GM19099 (cell line): ENCODE measurements around the gene MACROH2A1.

Experiments used
- POLR2A ChIP-seq: IDR thresholded peaks from 3 replicates; pipeline ENCODE4 v1.6.1; 2011; ENCODE audit warnings: low read depth; ENCODE audit not compliant: insufficient read length; ENCODE audit errors: extremely low read depth

Gene MACROH2A1

DNA sequence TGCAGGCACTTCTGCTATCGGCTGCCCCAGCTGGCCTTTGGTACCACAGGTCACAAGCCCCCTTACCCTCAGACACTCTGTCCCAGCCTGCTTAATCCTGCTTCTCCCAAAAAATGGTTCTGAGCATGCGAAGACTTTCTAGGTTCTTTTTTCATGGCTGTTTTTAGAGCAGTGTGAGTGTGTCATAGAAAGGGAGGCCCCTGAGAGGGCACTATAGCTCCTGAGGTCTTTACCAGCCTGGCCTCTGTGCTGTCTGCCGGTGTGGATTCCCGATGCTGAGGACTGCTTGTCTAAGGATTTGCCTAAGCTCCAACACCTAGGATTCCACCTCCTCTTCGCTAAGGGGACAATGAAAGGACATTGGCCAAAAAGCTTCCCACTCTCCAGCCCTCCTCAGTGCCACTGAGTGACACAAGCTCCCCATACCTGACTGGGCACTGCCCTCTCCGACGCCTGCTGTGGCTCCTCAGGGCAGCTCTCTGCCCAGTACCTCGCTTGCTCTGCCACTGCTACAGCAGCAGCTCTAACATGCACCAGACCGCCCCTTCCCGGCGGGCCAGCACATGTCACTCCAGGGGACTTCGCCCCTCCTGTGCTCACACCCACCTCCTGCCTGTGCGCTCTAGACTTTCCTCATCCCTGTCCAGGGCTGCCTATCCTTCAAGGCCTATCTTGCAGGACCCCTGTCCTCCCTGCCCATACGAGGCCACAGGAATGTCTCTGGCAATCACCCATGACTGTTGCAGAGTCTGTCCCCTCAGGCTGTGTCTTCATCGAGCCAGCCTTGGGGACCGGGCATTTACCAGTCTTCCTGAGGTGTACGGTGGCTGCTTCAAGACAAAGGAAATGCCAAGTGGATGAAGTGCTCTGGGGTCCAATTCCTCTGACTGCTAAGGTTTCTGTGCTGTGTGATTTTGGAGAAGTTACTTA is 21.0 kb downstream of the MACROH2A1 start:
- TF ChIP-seq POLR2A = no peak

DNA sequence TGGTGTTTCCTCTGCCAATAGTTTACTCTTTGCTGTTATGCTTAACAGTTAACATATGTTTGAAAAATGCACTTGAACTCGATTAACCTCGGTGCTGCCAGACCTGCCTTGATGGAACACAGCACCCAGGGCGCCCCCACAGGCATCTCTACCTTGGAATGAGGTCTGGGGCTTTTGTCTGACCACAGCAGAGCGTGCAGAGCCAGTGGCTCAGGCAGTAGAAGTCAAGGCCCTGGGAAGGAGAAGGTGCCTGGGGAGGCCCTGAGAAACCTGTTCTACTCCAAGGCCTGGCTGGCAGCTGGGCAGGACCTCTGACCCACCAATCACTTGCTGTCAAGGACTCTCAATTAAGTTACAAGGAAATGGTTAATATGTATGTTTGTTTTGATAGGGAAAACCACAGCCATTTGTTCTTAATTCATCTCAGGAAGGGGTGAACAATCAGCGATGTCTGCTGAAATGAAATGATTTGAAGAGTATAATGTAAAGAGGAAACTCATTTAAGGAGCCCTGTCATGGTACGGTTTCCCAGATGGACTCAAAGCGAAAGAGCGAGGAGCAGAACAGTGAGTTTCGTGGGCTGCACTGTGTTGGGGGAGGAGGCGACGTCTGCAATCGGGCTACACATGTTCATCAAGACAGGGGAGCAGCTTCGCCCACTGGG is 21.9 kb downstream of the MACROH2A1 start:
- no peak for TF ChIP-seq POLR2A

DNA sequence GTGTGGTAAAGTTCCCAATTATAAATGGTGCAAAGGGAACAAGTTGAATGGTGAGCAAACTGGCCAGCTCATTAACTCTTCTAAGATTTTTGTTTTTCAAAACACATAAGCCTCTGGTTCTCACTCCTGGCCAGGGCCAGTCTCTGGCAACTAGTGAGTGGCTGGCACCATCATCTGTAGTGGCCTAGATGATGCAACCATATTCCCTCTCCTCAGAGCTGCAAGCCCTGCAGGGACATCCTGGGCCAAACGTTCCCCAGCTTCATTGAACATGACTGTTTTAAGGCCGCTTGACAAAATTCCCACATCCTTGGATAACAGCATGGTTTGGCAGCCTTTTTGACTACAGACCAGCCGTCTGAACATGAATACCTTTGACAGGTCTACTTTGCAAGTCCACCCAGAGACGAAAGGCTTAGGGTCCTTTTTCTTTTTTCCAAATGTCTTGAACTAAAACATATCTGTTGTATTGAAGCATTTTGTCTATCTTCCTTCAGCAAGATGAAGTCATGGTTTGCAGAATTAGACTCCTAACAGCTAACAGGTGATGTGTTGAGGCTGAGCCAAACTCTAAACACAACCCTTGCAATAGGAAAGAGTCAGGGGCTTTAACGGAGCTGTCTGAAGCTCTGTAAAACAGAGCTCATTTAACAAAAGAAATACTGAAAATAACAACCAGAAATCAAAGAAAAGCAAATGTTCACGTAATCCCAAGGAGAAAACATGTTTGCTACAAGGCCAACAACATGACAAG is 23.8 kb downstream of the MACROH2A1 start:
- TF ChIP-seq POLR2A = no peak

DNA sequence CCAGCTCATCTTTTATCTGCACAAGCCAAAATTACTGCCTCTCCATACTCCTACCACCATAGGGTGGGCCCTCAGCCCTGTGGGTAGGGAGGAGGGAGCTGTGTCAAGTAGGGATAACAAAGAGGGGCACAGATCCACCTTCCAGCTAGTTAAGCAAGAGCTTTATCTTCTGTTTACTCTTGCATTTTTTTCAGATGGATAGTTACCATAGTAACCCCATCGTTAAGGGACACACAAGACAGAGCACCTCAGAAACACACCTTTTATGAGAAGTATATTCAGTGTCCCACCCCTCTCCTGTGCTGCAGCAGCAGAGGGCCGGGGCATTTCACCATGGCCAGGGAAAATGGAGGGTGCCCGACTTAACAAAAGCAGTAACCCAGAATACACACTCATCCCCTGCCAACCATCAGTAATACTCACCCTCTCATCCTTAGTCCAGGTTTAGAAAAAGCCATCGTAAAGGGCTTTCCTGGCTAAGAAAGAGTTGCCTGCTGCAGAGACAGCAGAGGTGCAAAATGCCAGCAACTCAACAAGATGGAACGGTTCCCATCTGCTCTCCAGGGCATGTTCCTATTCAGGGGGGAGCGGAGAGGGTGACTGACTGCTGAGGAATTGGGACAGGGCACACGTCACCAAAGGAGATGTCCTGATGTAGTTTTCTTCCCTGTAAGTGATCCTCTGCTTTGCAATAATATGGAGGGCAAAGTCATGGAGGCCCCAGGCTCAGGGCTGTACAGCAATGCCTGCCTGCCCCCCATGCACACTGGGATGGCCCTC is 25.1 kb downstream of the MACROH2A1 start:
- TF ChIP-seq POLR2A = no peak

DNA sequence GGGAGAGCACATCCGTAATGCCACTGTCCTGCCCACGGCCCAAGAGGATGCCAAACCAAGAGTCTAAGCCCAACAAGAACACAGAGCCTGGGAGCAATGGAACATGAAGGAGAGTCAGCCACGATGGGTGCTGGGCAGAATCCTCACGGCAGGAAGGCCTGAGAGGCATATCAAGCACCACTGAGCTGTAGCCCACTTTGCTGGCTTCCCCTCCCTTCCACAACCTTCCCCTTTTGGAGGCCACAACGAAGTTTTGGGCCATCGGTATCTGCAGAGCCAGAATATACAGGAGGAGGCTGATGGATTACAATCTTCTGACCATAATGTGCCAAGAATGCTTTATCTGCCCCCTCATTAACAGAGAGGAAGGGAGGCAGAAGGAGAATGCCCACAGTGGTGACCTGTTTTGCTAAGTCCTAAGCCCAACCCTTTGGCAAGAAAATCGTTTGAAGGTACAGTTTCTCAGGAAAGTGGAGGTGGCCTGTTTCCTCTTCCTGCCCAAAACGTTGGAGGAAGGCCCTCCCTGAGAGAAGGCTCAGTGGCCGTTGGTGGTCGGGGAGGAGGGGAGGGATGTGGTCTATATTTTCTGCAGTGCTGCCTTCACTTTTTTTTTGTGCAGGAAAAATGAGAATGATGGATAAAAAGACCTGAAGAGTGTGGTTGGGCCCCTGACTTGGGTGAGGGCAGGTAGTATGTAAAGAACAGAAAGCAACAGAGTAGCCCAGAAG is 26.2 kb downstream of the MACROH2A1 start:
- no peak for TF ChIP-seq POLR2A

DNA sequence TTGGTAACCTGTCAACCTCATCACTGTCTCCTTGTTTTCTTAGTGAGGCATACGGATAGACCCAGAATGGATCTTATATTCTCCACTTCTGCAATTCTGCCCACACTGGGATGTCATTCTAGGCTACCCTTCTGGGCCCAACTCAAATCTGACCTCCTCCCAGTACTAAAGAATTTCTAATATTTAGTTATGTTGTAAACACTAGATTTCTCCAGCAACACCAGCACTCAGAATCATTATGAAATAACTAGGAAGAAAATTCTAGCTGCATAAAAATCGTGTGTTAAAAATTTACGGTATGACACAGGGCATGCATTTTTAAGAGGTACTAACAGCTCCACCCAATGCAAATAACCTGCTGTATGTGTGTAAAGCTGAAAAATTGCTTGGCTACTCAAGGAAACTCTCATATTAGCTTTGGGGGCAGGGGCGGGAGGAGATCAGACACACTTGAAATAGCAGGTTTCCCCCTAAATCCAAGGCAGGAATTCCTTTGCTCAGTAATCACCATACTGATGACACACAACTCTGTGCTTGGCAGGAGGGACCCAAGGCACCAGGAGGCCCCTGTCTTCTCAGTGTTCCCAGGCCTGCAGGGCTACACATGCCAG is 27.3 kb downstream of the MACROH2A1 start:
- TF ChIP-seq POLR2A = no peak

DNA sequence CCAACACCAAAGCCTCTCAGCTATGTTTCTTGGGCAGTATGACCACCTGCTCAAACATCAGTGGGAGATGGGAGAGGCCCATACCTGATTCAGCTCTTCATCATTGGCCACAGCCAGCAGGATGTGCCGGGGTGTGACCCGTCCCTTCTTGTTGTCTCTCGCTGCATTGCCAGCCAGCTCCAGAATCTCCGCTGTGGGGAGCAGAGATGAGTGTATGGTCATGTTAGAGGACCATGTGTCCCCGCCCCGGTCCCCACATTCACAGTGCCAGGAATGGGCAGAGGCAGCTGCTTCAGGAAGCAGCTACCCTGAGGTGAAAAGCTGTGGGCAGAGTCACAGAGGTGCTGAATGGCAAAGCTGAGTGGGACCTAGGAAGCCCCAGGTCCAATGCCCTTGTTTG is 29.1 kb downstream of the MACROH2A1 start:
- no peak for TF ChIP-seq POLR2A

DNA sequence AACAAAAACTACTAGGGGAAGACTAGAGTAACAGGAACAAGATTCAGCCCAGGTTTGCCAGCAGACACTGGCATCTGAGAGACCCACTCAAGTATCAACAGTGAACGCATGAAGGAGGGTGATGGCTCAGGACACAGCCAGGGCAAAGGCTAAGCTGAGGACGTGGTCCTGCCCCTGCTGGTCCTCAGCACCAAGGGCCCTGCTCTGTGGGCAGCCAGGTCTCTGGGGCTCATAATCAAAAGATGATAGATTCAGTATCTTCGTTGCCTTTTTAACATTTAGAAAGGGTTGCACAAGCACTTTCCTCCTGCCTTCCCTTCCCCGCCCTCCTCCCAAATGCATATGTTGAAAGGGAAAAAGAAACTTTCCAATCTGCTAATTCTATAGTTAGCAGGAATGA is 31.5 kb downstream of the MACROH2A1 start:
- TF ChIP-seq POLR2A = no peak

DNA sequence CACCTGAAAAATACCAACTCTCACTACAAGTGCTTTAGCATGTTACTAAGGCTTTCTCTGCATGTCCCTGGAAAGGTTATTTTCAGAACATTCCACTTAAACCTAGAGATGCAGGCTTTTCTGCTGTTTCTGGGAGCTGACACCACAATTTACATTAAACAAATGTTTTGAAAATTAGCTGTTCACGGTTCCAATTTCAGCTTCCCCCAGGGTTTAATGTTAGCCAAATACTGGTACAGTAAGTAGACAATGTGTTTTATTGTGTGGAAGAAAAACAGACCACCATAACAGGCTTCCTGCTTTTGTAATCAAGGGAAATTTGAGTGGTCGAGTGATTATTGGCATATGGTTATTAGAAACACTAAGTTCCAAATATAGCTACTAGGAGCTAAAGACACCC is 32.0 kb downstream of the MACROH2A1 start:
- no peak for TF ChIP-seq POLR2A

DNA sequence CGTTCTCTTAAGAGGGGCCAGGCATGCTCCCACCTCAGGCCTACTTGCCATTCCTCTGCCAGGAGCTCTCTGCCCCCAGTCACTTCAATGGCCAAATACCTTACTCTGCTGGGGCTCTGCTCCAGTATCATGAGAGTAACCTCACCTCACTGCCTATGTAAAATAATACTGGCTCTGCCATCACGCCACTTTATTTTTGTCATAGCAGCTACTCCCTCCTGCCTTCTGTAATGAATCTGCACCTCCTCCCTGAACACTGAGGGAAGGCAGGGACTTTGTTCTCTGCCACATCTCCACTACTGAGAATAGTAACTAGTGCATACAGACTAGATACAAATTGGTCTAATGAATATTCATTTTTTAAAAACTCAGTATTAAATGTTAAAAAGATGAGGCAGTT is 33.8 kb downstream of the MACROH2A1 start:
- TF ChIP-seq POLR2A = no peak

DNA sequence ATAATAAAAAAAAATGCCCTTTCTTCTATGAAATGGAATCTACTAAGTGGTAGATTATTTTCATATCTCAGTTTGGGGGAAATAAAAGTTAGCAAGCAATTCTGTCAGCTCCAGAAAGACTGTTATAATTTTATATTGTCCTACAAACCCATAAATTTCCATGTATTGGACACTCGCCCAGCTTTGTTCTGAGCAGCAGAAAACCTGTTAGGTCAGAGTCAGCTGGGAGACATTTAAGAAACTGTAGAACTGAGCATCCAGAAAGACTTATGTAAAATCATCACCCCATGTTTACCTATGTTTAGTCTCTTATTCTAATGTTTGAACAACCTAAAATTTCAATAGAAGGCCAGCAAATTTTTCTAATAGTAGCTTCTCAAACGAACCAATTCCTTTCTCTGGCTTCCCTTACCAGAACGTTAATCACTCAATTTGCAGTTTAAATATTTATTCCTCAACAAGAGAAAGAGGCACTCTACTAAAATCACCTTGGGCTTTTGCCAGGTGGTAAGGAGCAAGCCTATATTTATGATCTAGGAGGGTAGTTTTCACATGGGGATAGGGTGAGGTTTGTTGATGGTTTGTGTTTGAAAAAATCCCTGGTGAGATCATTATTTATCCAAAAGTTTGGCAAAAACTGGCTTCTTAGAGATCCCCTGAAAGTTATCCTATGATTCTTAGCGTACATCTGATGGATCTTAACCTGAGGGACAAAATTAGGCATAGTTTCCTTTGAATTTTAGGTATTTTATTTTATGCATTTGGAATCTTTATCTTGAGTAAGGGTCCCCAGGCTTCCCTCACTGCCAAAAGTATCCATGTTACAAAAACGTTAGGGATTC is 34.4 kb downstream of the MACROH2A1 start:
- TF ChIP-seq POLR2A = no peak

DNA sequence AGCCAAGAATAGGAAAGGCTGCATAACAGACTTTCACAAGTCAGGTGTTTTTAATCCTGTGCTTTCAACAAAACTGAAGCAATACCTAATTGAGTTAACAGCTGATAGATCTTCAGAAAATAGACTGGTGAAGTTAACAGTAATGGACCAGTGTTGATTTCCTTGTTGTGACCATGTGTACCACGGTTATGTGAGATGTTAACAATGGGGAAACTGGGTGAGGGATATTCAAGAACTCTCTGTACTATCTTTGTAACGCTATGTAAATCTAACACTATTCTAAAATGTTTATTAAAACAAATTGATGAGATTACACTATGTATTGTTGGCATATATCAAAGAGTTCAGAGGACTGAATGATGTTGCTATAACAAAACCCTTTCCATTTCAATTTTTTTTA is 36.9 kb downstream of the MACROH2A1 start:
- no peak for TF ChIP-seq POLR2A
